GM18858 (cell line): ENCODE measurements around the gene HSD17B11.
"Not testable (repeated sequence)": the region's sequence is repeated elsewhere in the genome, so short reads cannot be mapped to it uniquely, and the experiment has no call there.

Experiments used
- ATAC-seq: cut with Tn5 transposase; IDR thresholded peaks from one replicate; pipeline ENCODE4 v1.9.1; 2021; ENCODE audit not compliant: unreplicated experiment

HSD17B11 gene

GRCh38 chr4:87406462-87406861 lies 15.5 kb upstream of the HSD17B11 start:
- ATAC-seq: no peak

GRCh38 chr4:87405211-87405820 lies 14.3 kb upstream of the HSD17B11 start:
- no peak for ATAC-seq

GRCh38 chr4:87403732-87404131 lies 12.7 kb upstream of the HSD17B11 start:
- not testable (repeated sequence) for ATAC-seq

GRCh38 chr4:87399954-87400353 lies 9.0 kb upstream of the HSD17B11 start:
- ATAC-seq: no peak

GRCh38 chr4:87399148-87399547 lies 8.2 kb upstream of the HSD17B11 start:
- no peak for ATAC-seq

- not testable (repeated sequence) for ATAC-seq
These were observed 4.9 kb upstream of the HSD17B11 start for GRCh38 chr4:87395851-87396250.

GRCh38 chr4:87395073-87395472 lies 4.1 kb upstream of the HSD17B11 start:
- ATAC-seq: not testable (repeated sequence)

- no peak for ATAC-seq
These were observed 1.2 kb upstream of the HSD17B11 start for GRCh38 chr4:87392183-87392582.

- no peak for ATAC-seq
These were observed 627 bp upstream of the HSD17B11 start for GRCh38 chr4:87391576-87392054.

GRCh38 chr4:87390551-87390890 lies 467 bp downstream of the HSD17B11 start:
- ATAC-seq: no peak

- ATAC-seq: not testable (repeated sequence)
These were observed 933 bp downstream of the HSD17B11 start for GRCh38 chr4:87390055-87390454.

GRCh38 chr4:87388901-87389300 lies 2.1 kb downstream of the HSD17B11 start:
- no peak for ATAC-seq

- ATAC-seq: no peak
These were observed 3.8 kb downstream of the HSD17B11 start for GRCh38 chr4:87387237-87387636.

GRCh38 chr4:87384466-87385132 lies 6.4 kb downstream of the HSD17B11 start:
- not testable (repeated sequence) for ATAC-seq

GRCh38 chr4:87382931-87383330 lies 8.1 kb downstream of the HSD17B11 start:
- ATAC-seq: no peak

- no peak for ATAC-seq
These were observed 8.9 kb downstream of the HSD17B11 start for GRCh38 chr4:87382116-87382515.

- ATAC-seq: no peak
These were observed 13.2 kb downstream of the HSD17B11 start for GRCh38 chr4:87377816-87378215.

- ATAC-seq: no peak
These were observed 15.2 kb downstream of the HSD17B11 start for GRCh38 chr4:87375719-87376291.

- no peak for ATAC-seq
These were observed 20.9 kb downstream of the HSD17B11 start for GRCh38 chr4:87370068-87370467.

GRCh38 chr4:87366521-87367162 lies 24.3 kb downstream of the HSD17B11 start:
- ATAC-seq: no peak

GRCh38 chr4:87365348-87365747 lies 25.6 kb downstream of the HSD17B11 start:
- ATAC-seq: no peak

GRCh38 chr4:87363552-87363951 lies 27.4 kb downstream of the HSD17B11 start:
- no peak for ATAC-seq
